ENCODE measurements around the gene LMO1.

DNA sequence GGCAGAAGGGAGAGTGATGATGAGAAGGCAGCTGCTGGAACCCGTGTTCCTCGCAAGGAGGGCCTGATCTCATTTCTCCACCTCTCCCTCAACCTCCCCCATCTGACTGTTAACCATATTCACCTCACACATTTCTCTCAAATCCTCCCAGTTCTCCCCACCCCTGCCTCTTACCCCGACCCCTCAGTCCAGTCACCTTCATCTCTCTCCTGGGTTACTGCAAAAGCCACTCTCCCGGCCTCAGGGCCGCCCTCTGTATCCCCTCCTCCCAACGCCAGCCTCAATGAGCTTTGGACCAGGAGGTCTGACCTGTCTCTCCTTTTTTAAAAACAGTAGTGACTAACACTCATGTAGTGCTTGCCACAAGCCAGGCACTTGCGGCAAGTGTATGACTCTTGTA, 29.5 kb upstream of the LMO1 start:
- TF ChIP-seq FOXM1 (IDR thresholded peaks at IDR 0.05; ENCODE audit: borderline replicate concordance) (no peak), L3MBTL2 (conservative IDR thresholded peaks at IDR 0.05) (no peak), ELF4 (IDR thresholded peaks at IDR 0.05) (no peak), BHLHE40 (IDR thresholded peaks at IDR 0.05; ENCODE audit: borderline replicate concordance) (no peak)
